SK-N-SH (cell line): ENCODE results near the gene PCNT. TPM values are rescaled to one million over a fixed set of nuclear protein-coding genes. Genes with fewer than 3 reads are reported as not detected.

Experiments used
- CTCF ChIA-PET: fragments of 300-600, 350-600 bp; formaldehyde crosslinking; extraction: SDS; loops from one replicate; lab custom pipeline; 2021; lab: Yijun Ruan, JAX
- POLR2A ChIA-PET: fragments of 350-600 bp; sonication (Branson Sonifier 250); formaldehyde crosslinking; extraction: SDS; loops from one replicate; lab custom pipeline; 2020; ENCODE audit warnings: antibody characterized with exemption, inconsistent platforms; lab: Yijun Ruan, JAX
- DNase-seq: peaks from one replicate; pipeline ENCODE4 v3.0.0; 2012
- H2AFZ ChIP-seq: fragments of 200-600 bp; sonication (generic); 2 replicates; pipeline ENCODE4 v1.8.1; 2016; ENCODE audit warnings: antibody characterized with exemption, mild to moderate bottlenecking, low read depth
- H3F3A ChIP-seq: fragments of 200-600 bp; sonication (generic); replicated peaks from 2 replicates; pipeline ENCODE3; 2016; ENCODE audit warnings: antibody characterized with exemption, mild to moderate bottlenecking; ENCODE audit not compliant: insufficient read depth
- H3K27ac ChIP-seq, 2 experiments: fragments of 200-500 bp in 1 of 2; fragments of 200-600 bp in 1 of 2; sonication (Bioruptor generic) in 1 of 2; sonication (generic), shearing (Covaris generic) in 1 of 2; 2 replicates each; pipeline versions ENCODE4 v1.5.1 to v1.6.1; 2014 to 2016; ENCODE audit warnings: low read depth in 2 of 2, inconsistent platforms in 1 of 2, low read length in 1 of 2, mild to moderate bottlenecking in 1 of 2, mixed read lengths in 1 of 2
- H3K27me3 ChIP-seq: fragments of 200-600 bp; sonication (generic), shearing (Covaris generic); 2 replicates; pipeline ENCODE4 v1.6.1; 2016; ENCODE audit warnings: mixed run types; ENCODE audit not compliant: insufficient read depth
- H3K36me3 ChIP-seq, 2 experiments: fragments of 200-500 bp in 1 of 2; fragments of 200-600 bp in 1 of 2; sonication (Bioruptor generic) in 1 of 2; sonication (generic) in 1 of 2; replicated peaks in 1 of 2; 2 replicates each; pipeline versions ENCODE3 to v1.5.1; 2014 to 2016; ENCODE audit warnings: low read length in 1 of 2, mild to moderate bottlenecking in 1 of 2; ENCODE audit not compliant: insufficient read depth in 2 of 2, control insufficient read depth in 1 of 2
- H3K4me1 ChIP-seq, 2 experiments: fragments of 200-500 bp in 1 of 2; fragments of 200-600 bp in 1 of 2; sonication (Bioruptor generic) in 1 of 2; sonication (generic), shearing (Covaris generic) in 1 of 2; 2 replicates each; pipeline versions ENCODE4 v1.5.1 to v1.6.1; 2014 to 2016; ENCODE audit warnings: low read depth in 1 of 2, low read length in 1 of 2, mixed run types in 1 of 2; ENCODE audit not compliant: insufficient read depth in 2 of 2, control insufficient read depth in 1 of 2
- H3K4me2 ChIP-seq: fragments of 200-600 bp; sonication (generic), shearing (Covaris generic); 2 replicates; pipeline ENCODE4 v1.6.1; 2017; ENCODE audit warnings: mixed run types
- H3K4me3 ChIP-seq, 2 experiments: fragments of 200-500 bp in 1 of 2; fragments of 200-600 bp in 1 of 2; sonication (Bioruptor generic) in 1 of 2; sonication (generic), shearing (Covaris generic) in 1 of 2; 2 replicates each; pipeline versions ENCODE4 v1.5.1 to v1.8.1; 2014 to 2016; ENCODE audit warnings: low read depth in 2 of 2, inconsistent platforms in 1 of 2, low read length in 1 of 2, mild to moderate bottlenecking in 1 of 2, mixed read lengths in 1 of 2, moderate library complexity in 1 of 2
- H3K79me2 ChIP-seq: fragments of 200-600 bp; sonication (generic); 2 replicates; pipeline ENCODE4 v1.8.1; 2017; ENCODE audit warnings: mild to moderate bottlenecking; ENCODE audit not compliant: insufficient read depth
- H3K9ac ChIP-seq: fragments of 200-600 bp; sonication (generic); 2 replicates; pipeline ENCODE4 v1.6.1; 2017; ENCODE audit warnings: mixed run types
- H3K9me2 ChIP-seq: fragments of 200-600 bp; sonication (generic); 2 replicates; pipeline ENCODE4 v1.6.1; 2017; ENCODE audit warnings: mixed run types
- H3K9me3 ChIP-seq: fragments of 200-600 bp; sonication (generic); 2 replicates; pipeline ENCODE4 v1.6.1; 2017; ENCODE audit warnings: mixed run types, mild to moderate bottlenecking, moderate library complexity
- H4K20me1 ChIP-seq: fragments of 200-600 bp; sonication (generic); 2 replicates; pipeline ENCODE4 v1.6.1; 2017; ENCODE audit warnings: mild to moderate bottlenecking, mixed run types; ENCODE audit not compliant: insufficient read depth
- CTCF ChIP-seq: fragments of 200-600 bp; sonication (generic); IDR thresholded peaks from 2 replicates; pipeline ENCODE4 v1.6.1; 2017; ENCODE audit warnings: antibody characterized with exemption, mild to moderate bottlenecking, moderate library complexity
- ELF1 ChIP-seq: IDR thresholded peaks from 2 replicates; pipeline ENCODE4 v1.4.0; 2012
- EP300 ChIP-seq, 2 experiments: IDR thresholded peaks; 2 replicates each; pipeline versions ENCODE4 v1.4.0 to v1.6.1; 2012; ENCODE audit warnings: borderline replicate concordance in 1 of 2, low read depth in 1 of 2, low read length in 1 of 2
- FOSL2 ChIP-seq: IDR thresholded peaks from 2 replicates; pipeline ENCODE4 v1.4.0; 2012; ENCODE audit warnings: low read depth, mild to moderate bottlenecking, moderate library complexity, borderline replicate concordance
- MAX ChIP-seq: IDR thresholded peaks from 2 replicates; pipeline ENCODE4 v1.4.0; 2012; ENCODE audit warnings: low read depth
- POLR2AphosphoS5 ChIP-seq: IDR thresholded peaks from 2 replicates; pipeline ENCODE4 v1.6.1; 2012; ENCODE audit warnings: low read depth, low read length
- RCOR1 ChIP-seq: fragments of 150-350 bp; IDR thresholded peaks from 2 replicates; pipeline ENCODE4 v1.6.1; 2017; ENCODE audit warnings: antibody characterized with exemption, low read length
- RFX5 ChIP-seq: IDR thresholded peaks from 2 replicates; pipeline ENCODE4 v1.6.1; 2012; ENCODE audit warnings: mild to moderate bottlenecking, improper control_type of control experiment, low read length
- SMC3 ChIP-seq: IDR thresholded peaks from 2 replicates; pipeline ENCODE4 v1.6.1; 2012; ENCODE audit warnings: low read depth, low read length, improper control_type of control experiment
- TCF12 ChIP-seq: IDR thresholded peaks from 2 replicates; pipeline ENCODE4 v1.4.0; 2012
- TEAD4 ChIP-seq: IDR thresholded peaks from 2 replicates; pipeline ENCODE4 v1.4.0; 2012; ENCODE audit warnings: mild to moderate bottlenecking, borderline replicate concordance; ENCODE audit not compliant: insufficient read depth
- USF2 ChIP-seq: fragments of 150-350 bp; IDR thresholded peaks from 2 replicates; pipeline ENCODE4 v1.6.1; 2017; ENCODE audit warnings: antibody characterized with exemption, low read length, low read depth, borderline replicate concordance
- YY1 ChIP-seq: IDR thresholded peaks from 2 replicates; pipeline ENCODE4 v1.4.0; 2012; ENCODE audit warnings: low read depth, mild to moderate bottlenecking
- ZBTB33 ChIP-seq: IDR thresholded peaks from 2 replicates; pipeline ENCODE4 v1.4.0; 2012; ENCODE audit warnings: low read depth, borderline replicate concordance
- WGBS: methylation state at CpG from one replicate; pipeline ENCODE4 v1.1.6; 2017; ENCODE audit warnings: low lambda C conversion rate; 5-methylcytosine and 5-hydroxymethylcytosine counted together
- polyA plus RNA-seq, 3 experiments: library from polyadenylated mRNA; depleted of rRNA; stranded (reverse); fragments of >200 nt; gene quantifications; 2 replicates each; pipeline ENCODE4 v1.2.3, GENCODE V29; 2012

The PCNT gene
- polyA plus RNA-seq, 1 of the 3 experiments (the other 2 are of a cell fraction) = 15.7 TPM

- TF ChIP-seq TCF12 (no peak), FOSL2 (no peak), CTCF (no peak)
- TF ChIP-seq, all 33 proteins: peak for 0
Measured at GRCh38 chr21:46478910-46479309, 155.0 kb downstream of the PCNT start (continued).

- Histone ChIP-seq H3K36me3 (peaks cover 0 to 25% of the 10 kb centered on the region in 2 experiments), H3K27ac (no peak overlapping the region), H3K9me3 (no peaks in the 10 kb centered on the region), H2AFZ (no peak overlapping the region), H3K9me2 (no peaks in the 10 kb centered on the region), H3K4me3 (no peak overlapping the region), H3K27me3 (no peaks in the 10 kb centered on the region), H3K79me2 (peaks cover 89% of the 10 kb centered on the region), H3K4me2 (no peak overlapping the region), H4K20me1 (no peaks in the 10 kb centered on the region), H3K9ac (no peak overlapping the region), H3K4me1 (no peaks in the 10 kb centered on the region; a peak in 2 of 4 replicates), H3F3A (no peaks in the 10 kb centered on the region)
- no peak for TF ChIP-seq RFX5
- no peak for TF ChIP-seq SMC3
- no peak for TF ChIP-seq POLR2AphosphoS5
- TF ChIP-seq TEAD4 = no peak
- TF ChIP-seq ZBTB33 = no peak
- no peak for TF ChIP-seq YY1
- no peak for TF ChIP-seq RCOR1
- no peak for TF ChIP-seq MAX
- TF ChIP-seq ELF1 = no peak
- no peak for TF ChIP-seq USF2
- TF ChIP-seq EP300 (IDR thresholded peaks at IDR 0.05; ENCODE audit: borderline replicate concordance in 1 of 2, low read depth in 1 of 2, low read length in 1 of 2) = no peak
- ChIA-PET CTCF (interaction anchor here (1.0 kb wide), 1 partner anchor 8 kb away, joined by 3 read pairs; no protein-coding TSS in a partner anchor), POLR2A (no interaction called here)
- no peak for DNase-seq
- 93% methylated on average over 2 of the region's 5 CpGs for WGBS
Measured at GRCh38 chr21:46480466-46480865, 156.5 kb downstream of the PCNT start.
